DOHH2 (cell line): ENCODE results near the gene PRSS12.

Experiments
- H3F3A ChIP-seq: fragments of 200-600 bp; sonication (generic), shearing (Covaris generic); 2 replicates; pipeline ENCODE4 v1.6.0; 2016; ENCODE audit warnings: antibody characterized with exemption, mild to moderate bottlenecking; ENCODE audit not compliant: control insufficient read depth, insufficient read depth
- H3K27ac ChIP-seq: fragments of 200-600 bp; sonication (generic); 2 replicates; pipeline ENCODE4 v1.5.1; 2014; ENCODE audit warnings: low read depth, mild to moderate bottlenecking, low read length, moderate library complexity
- H3K27me3 ChIP-seq: fragments of 200-600 bp; sonication (generic); 2 replicates; pipeline ENCODE4 v1.6.1; 2014; ENCODE audit warnings: mild to moderate bottlenecking, low read length, mixed read lengths; ENCODE audit not compliant: control insufficient read depth
- H3K36me3 ChIP-seq: fragments of 200-600 bp; sonication (generic); 2 replicates; pipeline ENCODE4 v1.6.1; 2014; ENCODE audit warnings: mild to moderate bottlenecking, low read length, moderate library complexity, mixed read lengths; ENCODE audit not compliant: control insufficient read depth
- H3K4me1 ChIP-seq: fragments of 200-600 bp; sonication (generic); 2 replicates; pipeline ENCODE4 v1.6.1; 2014; ENCODE audit warnings: mild to moderate bottlenecking, low read length, mixed read lengths; ENCODE audit not compliant: control insufficient read depth
- H3K4me2 ChIP-seq: fragments of 200-600 bp; sonication (generic); 2 replicates; pipeline ENCODE4 v1.6.0; 2014; ENCODE audit warnings: mild to moderate bottlenecking, low read length, moderate library complexity
- H3K4me3 ChIP-seq: fragments of 200-600 bp; sonication (generic); 2 replicates; pipeline ENCODE4 v1.5.1; 2014; ENCODE audit warnings: mild to moderate bottlenecking, low read length, mixed read lengths
- H3K79me2 ChIP-seq: fragments of 200-600 bp; sonication (generic); 2 replicates; pipeline ENCODE4 v1.6.1; 2014; ENCODE audit warnings: mild to moderate bottlenecking, low read length, mixed read lengths; ENCODE audit not compliant: control insufficient read depth
- H3K9me2 ChIP-seq: fragments of 200-600 bp; sonication (generic); replicated peaks from 2 replicates; pipeline ENCODE4 v1.6.1; 2014; ENCODE audit warnings: mild to moderate bottlenecking, low read length, mixed read lengths; ENCODE audit not compliant: control insufficient read depth
- H3K9me3 ChIP-seq: fragments of 200-600 bp; sonication (generic); 2 replicates; pipeline ENCODE4 v1.6.1; 2014; ENCODE audit warnings: antibody characterized with exemption, low read length, mixed read lengths; ENCODE audit not compliant: control insufficient read depth, insufficient read depth
- H4K20me1 ChIP-seq: fragments of 200-600 bp; sonication (generic); 2 replicates; pipeline ENCODE4 v1.6.0; 2014; ENCODE audit warnings: low read depth, mild to moderate bottlenecking, antibody characterized with exemption, low read length, moderate library complexity; ENCODE audit not compliant: control insufficient read depth, insufficient read depth
- EZH2phosphoT487 ChIP-seq: fragments of 200-600 bp; sonication (generic); IDR thresholded peaks from 2 replicates; pipeline ENCODE4 v1.6.1; 2017; ENCODE audit warnings: borderline replicate concordance, mild to moderate bottlenecking, antibody characterized with exemption, low read length, moderate library complexity, mixed read lengths
- TF ChIP-seq, protein P1 (sequence below): fragments of 200-600 bp; sonication (generic); IDR thresholded peaks from one replicate; pipeline ENCODE4 v1.5.1; 2014; ENCODE audit warnings: antibody characterized with exemption, mild to moderate bottlenecking, low read depth, low read length; ENCODE audit not compliant: poor library complexity, severe bottlenecking

PRSS12 gene

DNA sequence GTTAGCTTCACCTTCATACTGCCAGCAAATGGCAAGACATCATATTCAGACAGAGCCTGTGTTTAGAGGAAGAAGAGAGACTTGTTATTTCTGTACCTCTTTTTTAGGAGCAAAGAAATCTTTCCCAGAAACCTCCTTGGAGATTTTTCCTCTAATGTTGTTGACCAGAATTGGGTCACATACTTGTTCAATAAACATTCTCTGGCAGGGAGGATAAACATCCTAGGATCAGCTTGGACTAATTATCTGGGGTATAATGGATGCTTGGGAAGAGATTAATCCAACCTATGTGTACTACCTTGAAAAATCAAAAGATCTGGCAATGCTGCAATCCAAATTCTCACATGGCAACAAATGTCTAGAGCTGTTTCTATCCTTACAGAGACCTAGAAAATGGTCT, 8.4 kb upstream of the PRSS12 start:
- no peaks in the 10 kb centered on the region for H3K9me3 ChIP-seq
- H3K4me3 ChIP-seq, result no peak overlapping the region
- H3K27me3 ChIP-seq, result peaks cover 3% of the 10 kb centered on the region; the same call in 1 of the 2 replicates
- no peaks in the 10 kb centered on the region for H3K36me3 ChIP-seq
- no peak overlapping the region for H3K27ac ChIP-seq
- H3K4me2 ChIP-seq, result no peak overlapping the region
- H4K20me1 ChIP-seq, result no peaks in the 10 kb centered on the region
- H3K4me1 ChIP-seq, result no peaks in the 10 kb centered on the region
- H3K79me2 ChIP-seq, result no peaks in the 10 kb centered on the region
- TF ChIP-seq, protein P1, sequence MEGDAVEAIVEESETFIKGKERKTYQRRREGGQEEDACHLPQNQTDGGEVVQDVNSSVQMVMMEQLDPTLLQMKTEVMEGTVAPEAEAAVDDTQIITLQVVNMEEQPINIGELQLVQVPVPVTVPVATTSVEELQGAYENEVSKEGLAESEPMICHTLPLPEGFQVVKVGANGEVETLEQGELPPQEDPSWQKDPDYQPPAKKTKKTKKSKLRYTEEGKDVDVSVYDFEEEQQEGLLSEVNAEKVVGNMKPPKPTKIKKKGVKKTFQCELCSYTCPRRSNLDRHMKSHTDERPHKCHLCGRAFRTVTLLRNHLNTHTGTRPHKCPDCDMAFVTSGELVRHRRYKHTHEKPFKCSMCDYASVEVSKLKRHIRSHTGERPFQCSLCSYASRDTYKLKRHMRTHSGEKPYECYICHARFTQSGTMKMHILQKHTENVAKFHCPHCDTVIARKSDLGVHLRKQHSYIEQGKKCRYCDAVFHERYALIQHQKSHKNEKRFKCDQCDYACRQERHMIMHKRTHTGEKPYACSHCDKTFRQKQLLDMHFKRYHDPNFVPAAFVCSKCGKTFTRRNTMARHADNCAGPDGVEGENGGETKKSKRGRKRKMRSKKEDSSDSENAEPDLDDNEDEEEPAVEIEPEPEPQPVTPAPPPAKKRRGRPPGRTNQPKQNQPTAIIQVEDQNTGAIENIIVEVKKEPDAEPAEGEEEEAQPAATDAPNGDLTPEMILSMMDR, result no peak
- TF ChIP-seq EZH2phosphoT487, result no peak
- H3K9me2 ChIP-seq, result no peaks in the 10 kb centered on the region
- no peaks in the 10 kb centered on the region for H3F3A ChIP-seq

DNA sequence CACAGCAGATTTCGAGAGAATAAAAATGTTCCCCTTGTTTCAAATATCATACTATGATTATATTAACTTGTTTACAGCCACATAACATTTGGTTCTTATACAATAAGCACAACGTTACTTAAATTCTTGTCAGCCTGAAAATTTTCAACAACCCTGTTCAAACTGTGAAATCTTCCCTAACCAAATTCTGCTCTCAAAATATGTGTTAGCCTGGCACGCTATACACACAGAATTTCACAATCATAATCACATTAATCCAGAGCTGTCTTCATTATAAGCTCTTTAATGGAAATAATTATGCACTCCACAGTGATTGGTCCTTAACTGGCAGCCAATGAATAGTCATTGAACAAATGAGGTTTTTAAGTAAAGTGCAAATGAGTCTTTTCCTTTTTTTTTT, 7.3 kb upstream of the PRSS12 start:
- Histone ChIP-seq H3K4me3 (no peak overlapping the region), H3K27ac (no peak overlapping the region), H3K9me3 (no peaks in the 10 kb centered on the region), H3F3A (no peaks in the 10 kb centered on the region), H3K9me2 (no peaks in the 10 kb centered on the region), H3K4me2 (no peak overlapping the region), H3K79me2 (no peaks in the 10 kb centered on the region), H3K36me3 (no peaks in the 10 kb centered on the region), H4K20me1 (no peaks in the 10 kb centered on the region), H3K27me3 (peaks cover 3% of the 10 kb centered on the region; the same call in 1 of the 2 replicates), H3K4me1 (no peaks in the 10 kb centered on the region)
- no peak for TF ChIP-seq EZH2phosphoT487
- TF ChIP-seq, protein P1, result no peak

DNA sequence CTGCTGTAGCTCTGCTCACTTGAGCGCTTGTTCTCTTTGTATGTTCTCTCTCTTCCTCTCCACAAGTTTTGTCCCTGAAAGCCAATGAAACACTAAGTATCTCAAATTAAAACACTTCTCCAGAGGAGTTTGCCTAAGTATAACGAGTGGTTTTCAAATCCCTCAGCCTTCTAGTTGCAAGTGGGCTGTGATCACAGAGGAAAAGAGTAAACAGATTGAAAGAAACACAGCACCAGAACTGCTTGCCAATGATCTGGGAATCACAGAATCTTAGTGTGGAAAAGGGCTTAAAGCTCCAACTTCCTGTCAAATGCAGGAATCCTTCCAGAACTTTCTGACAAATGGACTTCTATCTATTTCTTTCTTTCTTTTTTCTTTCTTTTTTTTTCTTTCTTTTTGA, 4.8 kb upstream of the PRSS12 start:
- Histone ChIP-seq H3K4me1 (no peaks in the 10 kb centered on the region), H3K4me3 (no peak overlapping the region), H3K9me3 (no peaks in the 10 kb centered on the region), H3K36me3 (no peaks in the 10 kb centered on the region), H3K27me3 (peaks cover 3% of the 10 kb centered on the region; the same call in 1 of the 2 replicates), H3K79me2 (no peaks in the 10 kb centered on the region), H3K27ac (no peak overlapping the region), H3K4me2 (no peak overlapping the region), H3K9me2 (no peaks in the 10 kb centered on the region), H4K20me1 (no peaks in the 10 kb centered on the region), H3F3A (no peaks in the 10 kb centered on the region)
- TF ChIP-seq, protein P1, result no peak
- no peak for TF ChIP-seq EZH2phosphoT487
